Measurements from ENCODE around the gene ENTPD2.

DNA sequence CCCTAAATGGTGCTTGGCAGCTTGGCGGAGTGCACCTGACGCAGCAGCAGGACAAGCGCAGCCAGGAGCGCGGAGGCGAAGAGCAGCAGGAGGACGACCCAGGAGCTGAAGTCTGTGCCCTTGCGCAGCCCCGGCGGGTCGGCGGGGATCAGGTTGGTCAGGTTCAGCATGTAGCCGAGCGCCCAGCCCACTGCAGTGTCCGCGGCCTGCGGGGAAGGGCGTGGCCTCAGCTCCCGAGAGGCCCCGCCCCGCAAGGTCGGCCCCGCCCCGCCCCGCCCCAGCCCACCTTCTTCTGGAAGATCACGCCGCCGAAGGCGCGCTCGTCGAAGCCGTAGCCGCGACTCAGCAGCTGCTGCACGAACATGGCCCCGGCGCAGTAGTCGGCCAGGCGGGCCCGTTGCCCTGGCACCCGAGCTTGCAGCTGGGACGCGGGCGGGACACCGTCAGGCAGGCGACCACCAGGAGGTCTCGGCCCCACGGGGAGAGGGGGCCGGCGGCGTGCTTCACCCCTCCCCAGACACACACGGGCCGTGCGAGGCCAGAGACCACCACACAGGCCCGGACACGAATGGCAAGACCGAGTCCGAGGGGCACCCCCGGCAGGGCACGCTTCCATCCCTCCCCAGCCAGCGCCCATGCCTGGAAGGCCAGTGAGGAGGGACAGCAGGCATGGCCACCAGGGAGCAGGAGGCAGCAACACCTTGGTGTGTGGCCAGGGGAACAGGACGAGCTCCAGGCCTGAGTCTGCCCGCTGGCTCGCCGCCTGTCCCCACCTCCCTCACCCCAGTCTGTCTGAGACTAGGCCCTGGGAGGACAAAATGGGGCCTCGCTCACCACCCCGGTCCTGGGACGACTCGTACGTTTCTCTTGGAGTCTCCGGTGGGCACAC is 5.0 kb downstream of the ENTPD2 start:
- no peak for TF ChIP-seq POLR2A (IDR thresholded peaks at IDR 0.05)
- TF ChIP-seq, protein P1, sequence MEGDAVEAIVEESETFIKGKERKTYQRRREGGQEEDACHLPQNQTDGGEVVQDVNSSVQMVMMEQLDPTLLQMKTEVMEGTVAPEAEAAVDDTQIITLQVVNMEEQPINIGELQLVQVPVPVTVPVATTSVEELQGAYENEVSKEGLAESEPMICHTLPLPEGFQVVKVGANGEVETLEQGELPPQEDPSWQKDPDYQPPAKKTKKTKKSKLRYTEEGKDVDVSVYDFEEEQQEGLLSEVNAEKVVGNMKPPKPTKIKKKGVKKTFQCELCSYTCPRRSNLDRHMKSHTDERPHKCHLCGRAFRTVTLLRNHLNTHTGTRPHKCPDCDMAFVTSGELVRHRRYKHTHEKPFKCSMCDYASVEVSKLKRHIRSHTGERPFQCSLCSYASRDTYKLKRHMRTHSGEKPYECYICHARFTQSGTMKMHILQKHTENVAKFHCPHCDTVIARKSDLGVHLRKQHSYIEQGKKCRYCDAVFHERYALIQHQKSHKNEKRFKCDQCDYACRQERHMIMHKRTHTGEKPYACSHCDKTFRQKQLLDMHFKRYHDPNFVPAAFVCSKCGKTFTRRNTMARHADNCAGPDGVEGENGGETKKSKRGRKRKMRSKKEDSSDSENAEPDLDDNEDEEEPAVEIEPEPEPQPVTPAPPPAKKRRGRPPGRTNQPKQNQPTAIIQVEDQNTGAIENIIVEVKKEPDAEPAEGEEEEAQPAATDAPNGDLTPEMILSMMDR (IDR thresholded peaks at IDR 0.05) = no peak
